HG02678 (cell line): ENCODE results near the gene ETAA1.

Experiments
- ATAC-seq: cut with Tn5 transposase; IDR thresholded peaks from one replicate; pipeline ENCODE4 v1.9.1; 2021; ENCODE audit warnings: mild to moderate bottlenecking, moderate library complexity; ENCODE audit not compliant: unreplicated experiment

The ETAA1 gene

GRCh38 chr2:67436221-67436620 is 39.1 kb downstream of the ETAA1 start:
- ATAC-seq, result no peak

GRCh38 chr2:67437114-67437513 is 40.0 kb downstream of the ETAA1 start:
- no peak for ATAC-seq

- no peak for ATAC-seq
Observed at GRCh38 chr2:67438337-67438736, 41.2 kb downstream of the ETAA1 start.

GRCh38 chr2:67445652-67446268 is 48.6 kb downstream of the ETAA1 start:
- no peak for ATAC-seq

- ATAC-seq, result no peak
Observed at GRCh38 chr2:67446491-67446911, 49.4 kb downstream of the ETAA1 start.

GRCh38 chr2:67448648-67449047 is 51.5 kb downstream of the ETAA1 start:
- ATAC-seq, result no peak

GRCh38 chr2:67451086-67451832 is 54.1 kb downstream of the ETAA1 start:
- no peak for ATAC-seq

- no peak for ATAC-seq
Observed at GRCh38 chr2:67453310-67453709, 56.2 kb downstream of the ETAA1 start.

- no peak for ATAC-seq
Observed at GRCh38 chr2:67455219-67456142, 58.3 kb downstream of the ETAA1 start.

GRCh38 chr2:67456428-67456827 is 59.3 kb downstream of the ETAA1 start:
- ATAC-seq, result no peak

- no peak for ATAC-seq
Observed at GRCh38 chr2:67457699-67458098, 60.6 kb downstream of the ETAA1 start.

- no peak for ATAC-seq
Observed at GRCh38 chr2:67459761-67460160, 62.6 kb downstream of the ETAA1 start.
